SK-N-SH (cell line): Measurements from ENCODE around the gene ZFYVE26. TPM values are rescaled to one million over a fixed set of nuclear protein-coding genes. Genes with fewer than 3 reads are reported as not detected.

Experiments used
- CTCF ChIA-PET: fragments of 300-600, 350-600 bp; formaldehyde crosslinking; extraction: SDS; loops from one replicate; lab custom pipeline; 2021; lab: Yijun Ruan, JAX
- POLR2A ChIA-PET: fragments of 350-600 bp; sonication (Branson Sonifier 250); formaldehyde crosslinking; extraction: SDS; loops from one replicate; lab custom pipeline; 2020; ENCODE audit warnings: antibody characterized with exemption, inconsistent platforms; lab: Yijun Ruan, JAX
- DNase-seq: peaks from one replicate; pipeline ENCODE4 v3.0.0; 2012
- H2AFZ ChIP-seq: fragments of 200-600 bp; sonication (generic); 2 replicates; pipeline ENCODE4 v1.8.1; 2016; ENCODE audit warnings: antibody characterized with exemption, mild to moderate bottlenecking, low read depth
- H3F3A ChIP-seq: fragments of 200-600 bp; sonication (generic); replicated peaks from 2 replicates; pipeline ENCODE3; 2016; ENCODE audit warnings: antibody characterized with exemption, mild to moderate bottlenecking; ENCODE audit not compliant: insufficient read depth
- H3K27ac ChIP-seq, 2 experiments: fragments of 200-500 bp in 1 of 2; fragments of 200-600 bp in 1 of 2; sonication (Bioruptor generic) in 1 of 2; sonication (generic), shearing (Covaris generic) in 1 of 2; 2 replicates each; pipeline versions ENCODE4 v1.5.1 to v1.6.1; 2014 to 2016; ENCODE audit warnings: low read depth in 2 of 2, inconsistent platforms in 1 of 2, low read length in 1 of 2, mild to moderate bottlenecking in 1 of 2, mixed read lengths in 1 of 2
- H3K27me3 ChIP-seq: fragments of 200-600 bp; sonication (generic), shearing (Covaris generic); 2 replicates; pipeline ENCODE4 v1.6.1; 2016; ENCODE audit warnings: mixed run types; ENCODE audit not compliant: insufficient read depth
- H3K36me3 ChIP-seq, 2 experiments: fragments of 200-500 bp in 1 of 2; fragments of 200-600 bp in 1 of 2; sonication (Bioruptor generic) in 1 of 2; sonication (generic) in 1 of 2; replicated peaks in 1 of 2; 2 replicates each; pipeline versions ENCODE3 to v1.5.1; 2014 to 2016; ENCODE audit warnings: low read length in 1 of 2, mild to moderate bottlenecking in 1 of 2; ENCODE audit not compliant: insufficient read depth in 2 of 2, control insufficient read depth in 1 of 2
- H3K4me1 ChIP-seq, 2 experiments: fragments of 200-500 bp in 1 of 2; fragments of 200-600 bp in 1 of 2; sonication (Bioruptor generic) in 1 of 2; sonication (generic), shearing (Covaris generic) in 1 of 2; 2 replicates each; pipeline versions ENCODE4 v1.5.1 to v1.6.1; 2014 to 2016; ENCODE audit warnings: low read depth in 1 of 2, low read length in 1 of 2, mixed run types in 1 of 2; ENCODE audit not compliant: insufficient read depth in 2 of 2, control insufficient read depth in 1 of 2
- H3K4me2 ChIP-seq: fragments of 200-600 bp; sonication (generic), shearing (Covaris generic); 2 replicates; pipeline ENCODE4 v1.6.1; 2017; ENCODE audit warnings: mixed run types
- H3K4me3 ChIP-seq, 2 experiments: fragments of 200-500 bp in 1 of 2; fragments of 200-600 bp in 1 of 2; sonication (Bioruptor generic) in 1 of 2; sonication (generic), shearing (Covaris generic) in 1 of 2; 2 replicates each; pipeline versions ENCODE4 v1.5.1 to v1.8.1; 2014 to 2016; ENCODE audit warnings: low read depth in 2 of 2, inconsistent platforms in 1 of 2, low read length in 1 of 2, mild to moderate bottlenecking in 1 of 2, mixed read lengths in 1 of 2, moderate library complexity in 1 of 2
- H3K79me2 ChIP-seq: fragments of 200-600 bp; sonication (generic); 2 replicates; pipeline ENCODE4 v1.8.1; 2017; ENCODE audit warnings: mild to moderate bottlenecking; ENCODE audit not compliant: insufficient read depth
- H3K9ac ChIP-seq: fragments of 200-600 bp; sonication (generic); 2 replicates; pipeline ENCODE4 v1.6.1; 2017; ENCODE audit warnings: mixed run types
- H3K9me2 ChIP-seq: fragments of 200-600 bp; sonication (generic); 2 replicates; pipeline ENCODE4 v1.6.1; 2017; ENCODE audit warnings: mixed run types
- H3K9me3 ChIP-seq: fragments of 200-600 bp; sonication (generic); 2 replicates; pipeline ENCODE4 v1.6.1; 2017; ENCODE audit warnings: mixed run types, mild to moderate bottlenecking, moderate library complexity
- H4K20me1 ChIP-seq: fragments of 200-600 bp; sonication (generic); 2 replicates; pipeline ENCODE4 v1.6.1; 2017; ENCODE audit warnings: mild to moderate bottlenecking, mixed run types; ENCODE audit not compliant: insufficient read depth
- CHD2 ChIP-seq: fragments of 150-350 bp; IDR thresholded peaks from 2 replicates; pipeline ENCODE4 v1.6.1; 2018; ENCODE audit warnings: low read length; ENCODE audit not compliant: partially characterized antibody
- ELF1 ChIP-seq: IDR thresholded peaks from 2 replicates; pipeline ENCODE4 v1.4.0; 2012
- EZH2phosphoT487 ChIP-seq: fragments of 200-600 bp; sonication (generic); IDR thresholded peaks from 2 replicates; pipeline ENCODE4 v1.6.1; 2017; ENCODE audit warnings: low read depth, mixed run types, mild to moderate bottlenecking, antibody characterized with exemption, moderate library complexity, borderline replicate concordance
- FOXJ3 ChIP-seq: sonication (generic); formaldehyde crosslinking; IDR thresholded peaks from 2 replicates; pipeline ENCODE4 v1.5.1; 2020; ENCODE audit warnings: mild to moderate bottlenecking, missing genetic modification reagents
- GATA2 ChIP-seq: sonication (generic); formaldehyde crosslinking; IDR thresholded peaks from 2 replicates; pipeline ENCODE4 v1.5.0; 2020; ENCODE audit warnings: mild to moderate bottlenecking, missing genetic modification reagents
- MXI1 ChIP-seq: IDR thresholded peaks from 2 replicates; pipeline ENCODE4 v1.6.1; 2012; ENCODE audit warnings: mild to moderate bottlenecking, low read depth, low read length, improper control_type of control experiment
- POLR2AphosphoS5 ChIP-seq: IDR thresholded peaks from 2 replicates; pipeline ENCODE4 v1.6.1; 2012; ENCODE audit warnings: low read depth, low read length
- RAD21 ChIP-seq: IDR thresholded peaks from 2 replicates; pipeline ENCODE4 v1.6.1; 2012; ENCODE audit warnings: mild to moderate bottlenecking, low read length
- RCOR1 ChIP-seq: fragments of 150-350 bp; IDR thresholded peaks from 2 replicates; pipeline ENCODE4 v1.6.1; 2017; ENCODE audit warnings: antibody characterized with exemption, low read length
- RXRA ChIP-seq: IDR thresholded peaks from 2 replicates; pipeline ENCODE4 v1.4.0; 2012; ENCODE audit warnings: low read depth, mild to moderate bottlenecking, borderline replicate concordance
- SIN3A ChIP-seq: IDR thresholded peaks from 2 replicates; pipeline ENCODE4 v1.6.1; 2012; ENCODE audit warnings: low read depth, mild to moderate bottlenecking, low read length, moderate library complexity, borderline replicate concordance
- TAF1 ChIP-seq: IDR thresholded peaks from 2 replicates; pipeline ENCODE4 v1.6.1; 2012; ENCODE audit warnings: low read depth, mild to moderate bottlenecking, low read length, moderate library complexity, borderline replicate concordance
- YY1 ChIP-seq: IDR thresholded peaks from 2 replicates; pipeline ENCODE4 v1.4.0; 2012; ENCODE audit warnings: low read depth, mild to moderate bottlenecking
- WGBS: methylation state at CpG from one replicate; pipeline ENCODE4 v1.1.6; 2017; ENCODE audit warnings: low lambda C conversion rate; 5-methylcytosine and 5-hydroxymethylcytosine counted together
- polyA plus RNA-seq, 3 experiments: library from polyadenylated mRNA; depleted of rRNA; stranded (reverse); fragments of >200 nt; gene quantifications; 2 replicates each; pipeline ENCODE4 v1.2.3, GENCODE V29; 2012
- TF ChIP-seq, protein P1 (sequence below): fragments of 150-350 bp; IDR thresholded peaks from 2 replicates; pipeline ENCODE4 v1.6.1; 2016; ENCODE audit warnings: mild to moderate bottlenecking, low read depth, low read length
- TF ChIP-seq, protein P2 (sequence below): IDR thresholded peaks from 2 replicates; pipeline ENCODE4 v1.4.0; 2012; ENCODE audit warnings: low read depth, borderline replicate concordance
- TF ChIP-seq, protein P3 (sequence below): IDR thresholded peaks from 2 replicates; pipeline ENCODE4 v1.6.1; 2012; ENCODE audit warnings: mild to moderate bottlenecking, low read depth, low read length, moderate library complexity
- TF ChIP-seq, protein P4 (sequence below): fragments of 200-600 bp; sonication (generic); IDR thresholded peaks from 2 replicates; pipeline ENCODE4 v1.6.1; 2017; ENCODE audit warnings: antibody characterized with exemption, mild to moderate bottlenecking, moderate library complexity
- TF ChIP-seq, protein P5 (sequence below): IDR thresholded peaks from 2 replicates; pipeline ENCODE4 v1.4.0; 2012; ENCODE audit warnings: low read depth, borderline replicate concordance
- TF ChIP-seq, protein P6 (sequence below): IDR thresholded peaks from 2 replicates; pipeline ENCODE4 v1.4.0; 2012; ENCODE audit warnings: low read depth
- TF ChIP-seq, protein P7 (sequence below): IDR thresholded peaks from 2 replicates; pipeline ENCODE4; 2012

Gene ZFYVE26
- 5.6 and 7.7 TPM in 2 replicates for polyA plus RNA-seq (2012; rRNA removed)
- polyA plus RNA-seq (2012; cell fraction: cytosol; rRNA removed): 2.9 and 4.0 TPM in 2 replicates
- polyA plus RNA-seq (2012; cell fraction: nucleus; rRNA removed): 15.8 and 21.0 TPM in 2 replicates

DNA sequence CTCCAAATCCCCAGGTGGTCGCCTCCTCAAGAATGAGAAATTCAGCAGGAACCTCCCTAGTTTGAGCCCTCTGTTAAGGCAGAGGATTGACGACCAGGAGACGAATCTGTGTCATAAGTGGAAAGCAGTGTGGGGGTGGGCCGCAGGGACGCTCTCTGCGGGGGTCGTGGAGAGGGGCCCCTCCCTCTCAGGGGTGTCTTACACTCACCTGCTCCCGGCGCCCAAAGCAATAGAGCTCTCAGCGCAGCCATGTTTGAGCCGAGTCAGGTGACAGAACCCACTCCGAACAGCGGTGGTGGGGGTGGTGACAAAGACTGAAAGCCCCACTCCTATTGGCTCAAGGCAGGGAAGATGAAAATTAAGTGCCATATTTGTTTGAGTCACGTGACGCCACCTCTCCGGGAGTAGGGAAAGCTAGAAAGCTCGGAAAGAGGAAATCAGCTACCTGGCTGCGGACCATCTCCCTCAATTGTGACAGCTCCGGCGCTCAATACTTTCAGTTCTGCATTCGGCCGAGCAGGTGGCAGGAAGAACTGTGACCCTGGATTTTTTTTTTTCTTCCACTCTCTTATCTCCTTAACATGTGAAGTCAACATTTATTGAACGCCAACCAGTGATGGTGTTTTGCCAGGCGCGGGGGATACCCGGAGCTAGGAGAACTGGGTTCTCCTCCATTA, at the start of gene ZFYVE26:
Gene ZFYVE26 (minus strand): TSS at position 265 of the 677 bp plus-strand sequence. CDS start 627 bp downstream, outside the sequence.
- H3F3A ChIP-seq: no peaks in the 10 kb centered on the region
- no peaks in the 10 kb centered on the region for H4K20me1 ChIP-seq
- DNase-seq: peak; percentile 91
- H3K27me3 ChIP-seq: no peaks in the 10 kb centered on the region
- POLR2A ChIA-PET: interaction anchor here (0.6 to 1.2 kb wide), 5 partner anchors 9 to 110 kb away, joined by 3 to 7 read pairs (median 3); no protein-coding TSS in a partner anchor
- CTCF ChIA-PET: interaction anchor here (0.9 kb wide), 1 partner anchor 335 kb away, joined by 3 read pairs; no protein-coding TSS in a partner anchor
- H3K4me3 ChIP-seq: peak within 1 kb of the TSS; percentile 77 to 97
- H3K79me2 ChIP-seq: peaks cover 28% of the 10 kb centered on the region
- H3K4me1 ChIP-seq: peaks cover 8 to 17% of the 10 kb centered on the region in 2 experiments
- peak within 1 kb of the TSS; percentile 76 for H3K9ac ChIP-seq
- no peaks in the 10 kb centered on the region for H3K9me2 ChIP-seq
- H3K4me2 ChIP-seq: peak within 1 kb of the TSS; percentile 83
- WGBS: under 1% methylated on average over 23 of the region's 26 CpGs
- no peaks in the 10 kb centered on the region for H3K9me3 ChIP-seq
- H2AFZ ChIP-seq: peak within 1 kb of the TSS; percentile 90
- peaks cover 24 to 28% of the 10 kb centered on the region in 2 experiments for H3K36me3 ChIP-seq
- H3K27ac ChIP-seq: peak within 1 kb of the TSS; percentile 52 to 79
- TF ChIP-seq RCOR1 (0 out of 2 replicates have a peak, but pooled peaks have one; percentile 7), SIN3A (peak; percentile 64; the same call in 1 of the 2 replicates), EZH2phosphoT487 (no peak), MXI1 (peak; percentile 81), RAD21 (no peak), POLR2AphosphoS5 (peak; percentile 72; the same call in 1 of the 2 replicates), FOXJ3 (CRISPR knock-in tag) (no peak), YY1 (peak; percentile 97), CHD2 (peak; percentile 43), GATA2 (CRISPR knock-in tag) (no peak), RXRA (no peak), TAF1 (peak; percentile 72; the same call in 1 of the 2 replicates), ELF1 (peak; percentile 45; the same call in 1 of the 2 replicates)
- TF ChIP-seq, protein P1, sequence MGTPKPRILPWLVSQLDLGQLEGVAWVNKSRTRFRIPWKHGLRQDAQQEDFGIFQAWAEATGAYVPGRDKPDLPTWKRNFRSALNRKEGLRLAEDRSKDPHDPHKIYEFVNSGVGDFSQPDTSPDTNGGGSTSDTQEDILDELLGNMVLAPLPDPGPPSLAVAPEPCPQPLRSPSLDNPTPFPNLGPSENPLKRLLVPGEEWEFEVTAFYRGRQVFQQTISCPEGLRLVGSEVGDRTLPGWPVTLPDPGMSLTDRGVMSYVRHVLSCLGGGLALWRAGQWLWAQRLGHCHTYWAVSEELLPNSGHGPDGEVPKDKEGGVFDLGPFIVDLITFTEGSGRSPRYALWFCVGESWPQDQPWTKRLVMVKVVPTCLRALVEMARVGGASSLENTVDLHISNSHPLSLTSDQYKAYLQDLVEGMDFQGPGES: no peak
- TF ChIP-seq, protein P2, sequence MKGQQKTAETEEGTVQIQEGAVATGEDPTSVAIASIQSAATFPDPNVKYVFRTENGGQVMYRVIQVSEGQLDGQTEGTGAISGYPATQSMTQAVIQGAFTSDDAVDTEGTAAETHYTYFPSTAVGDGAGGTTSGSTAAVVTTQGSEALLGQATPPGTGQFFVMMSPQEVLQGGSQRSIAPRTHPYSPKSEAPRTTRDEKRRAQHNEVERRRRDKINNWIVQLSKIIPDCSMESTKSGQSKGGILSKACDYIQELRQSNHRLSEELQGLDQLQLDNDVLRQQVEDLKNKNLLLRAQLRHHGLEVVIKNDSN: peak; percentile 98
- TF ChIP-seq, protein P3, sequence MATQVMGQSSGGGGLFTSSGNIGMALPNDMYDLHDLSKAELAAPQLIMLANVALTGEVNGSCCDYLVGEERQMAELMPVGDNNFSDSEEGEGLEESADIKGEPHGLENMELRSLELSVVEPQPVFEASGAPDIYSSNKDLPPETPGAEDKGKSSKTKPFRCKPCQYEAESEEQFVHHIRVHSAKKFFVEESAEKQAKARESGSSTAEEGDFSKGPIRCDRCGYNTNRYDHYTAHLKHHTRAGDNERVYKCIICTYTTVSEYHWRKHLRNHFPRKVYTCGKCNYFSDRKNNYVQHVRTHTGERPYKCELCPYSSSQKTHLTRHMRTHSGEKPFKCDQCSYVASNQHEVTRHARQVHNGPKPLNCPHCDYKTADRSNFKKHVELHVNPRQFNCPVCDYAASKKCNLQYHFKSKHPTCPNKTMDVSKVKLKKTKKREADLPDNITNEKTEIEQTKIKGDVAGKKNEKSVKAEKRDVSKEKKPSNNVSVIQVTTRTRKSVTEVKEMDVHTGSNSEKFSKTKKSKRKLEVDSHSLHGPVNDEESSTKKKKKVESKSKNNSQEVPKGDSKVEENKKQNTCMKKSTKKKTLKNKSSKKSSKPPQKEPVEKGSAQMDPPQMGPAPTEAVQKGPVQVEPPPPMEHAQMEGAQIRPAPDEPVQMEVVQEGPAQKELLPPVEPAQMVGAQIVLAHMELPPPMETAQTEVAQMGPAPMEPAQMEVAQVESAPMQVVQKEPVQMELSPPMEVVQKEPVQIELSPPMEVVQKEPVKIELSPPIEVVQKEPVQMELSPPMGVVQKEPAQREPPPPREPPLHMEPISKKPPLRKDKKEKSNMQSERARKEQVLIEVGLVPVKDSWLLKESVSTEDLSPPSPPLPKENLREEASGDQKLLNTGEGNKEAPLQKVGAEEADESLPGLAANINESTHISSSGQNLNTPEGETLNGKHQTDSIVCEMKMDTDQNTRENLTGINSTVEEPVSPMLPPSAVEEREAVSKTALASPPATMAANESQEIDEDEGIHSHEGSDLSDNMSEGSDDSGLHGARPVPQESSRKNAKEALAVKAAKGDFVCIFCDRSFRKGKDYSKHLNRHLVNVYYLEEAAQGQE: peak; percentile 21; the same call in 1 of the 2 replicates
- TF ChIP-seq, protein P4, sequence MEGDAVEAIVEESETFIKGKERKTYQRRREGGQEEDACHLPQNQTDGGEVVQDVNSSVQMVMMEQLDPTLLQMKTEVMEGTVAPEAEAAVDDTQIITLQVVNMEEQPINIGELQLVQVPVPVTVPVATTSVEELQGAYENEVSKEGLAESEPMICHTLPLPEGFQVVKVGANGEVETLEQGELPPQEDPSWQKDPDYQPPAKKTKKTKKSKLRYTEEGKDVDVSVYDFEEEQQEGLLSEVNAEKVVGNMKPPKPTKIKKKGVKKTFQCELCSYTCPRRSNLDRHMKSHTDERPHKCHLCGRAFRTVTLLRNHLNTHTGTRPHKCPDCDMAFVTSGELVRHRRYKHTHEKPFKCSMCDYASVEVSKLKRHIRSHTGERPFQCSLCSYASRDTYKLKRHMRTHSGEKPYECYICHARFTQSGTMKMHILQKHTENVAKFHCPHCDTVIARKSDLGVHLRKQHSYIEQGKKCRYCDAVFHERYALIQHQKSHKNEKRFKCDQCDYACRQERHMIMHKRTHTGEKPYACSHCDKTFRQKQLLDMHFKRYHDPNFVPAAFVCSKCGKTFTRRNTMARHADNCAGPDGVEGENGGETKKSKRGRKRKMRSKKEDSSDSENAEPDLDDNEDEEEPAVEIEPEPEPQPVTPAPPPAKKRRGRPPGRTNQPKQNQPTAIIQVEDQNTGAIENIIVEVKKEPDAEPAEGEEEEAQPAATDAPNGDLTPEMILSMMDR: no peak
- TF ChIP-seq, protein P5, sequence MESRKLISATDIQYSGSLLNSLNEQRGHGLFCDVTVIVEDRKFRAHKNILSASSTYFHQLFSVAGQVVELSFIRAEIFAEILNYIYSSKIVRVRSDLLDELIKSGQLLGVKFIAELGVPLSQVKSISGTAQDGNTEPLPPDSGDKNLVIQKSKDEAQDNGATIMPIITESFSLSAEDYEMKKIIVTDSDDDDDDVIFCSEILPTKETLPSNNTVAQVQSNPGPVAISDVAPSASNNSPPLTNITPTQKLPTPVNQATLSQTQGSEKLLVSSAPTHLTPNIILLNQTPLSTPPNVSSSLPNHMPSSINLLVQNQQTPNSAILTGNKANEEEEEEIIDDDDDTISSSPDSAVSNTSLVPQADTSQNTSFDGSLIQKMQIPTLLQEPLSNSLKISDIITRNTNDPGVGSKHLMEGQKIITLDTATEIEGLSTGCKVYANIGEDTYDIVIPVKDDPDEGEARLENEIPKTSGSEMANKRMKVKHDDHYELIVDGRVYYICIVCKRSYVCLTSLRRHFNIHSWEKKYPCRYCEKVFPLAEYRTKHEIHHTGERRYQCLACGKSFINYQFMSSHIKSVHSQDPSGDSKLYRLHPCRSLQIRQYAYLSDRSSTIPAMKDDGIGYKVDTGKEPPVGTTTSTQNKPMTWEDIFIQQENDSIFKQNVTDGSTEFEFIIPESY: no peak
- TF ChIP-seq, protein P6, sequence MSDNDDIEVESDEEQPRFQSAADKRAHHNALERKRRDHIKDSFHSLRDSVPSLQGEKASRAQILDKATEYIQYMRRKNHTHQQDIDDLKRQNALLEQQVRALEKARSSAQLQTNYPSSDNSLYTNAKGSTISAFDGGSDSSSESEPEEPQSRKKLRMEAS: peak; percentile 72
- TF ChIP-seq, protein P7, sequence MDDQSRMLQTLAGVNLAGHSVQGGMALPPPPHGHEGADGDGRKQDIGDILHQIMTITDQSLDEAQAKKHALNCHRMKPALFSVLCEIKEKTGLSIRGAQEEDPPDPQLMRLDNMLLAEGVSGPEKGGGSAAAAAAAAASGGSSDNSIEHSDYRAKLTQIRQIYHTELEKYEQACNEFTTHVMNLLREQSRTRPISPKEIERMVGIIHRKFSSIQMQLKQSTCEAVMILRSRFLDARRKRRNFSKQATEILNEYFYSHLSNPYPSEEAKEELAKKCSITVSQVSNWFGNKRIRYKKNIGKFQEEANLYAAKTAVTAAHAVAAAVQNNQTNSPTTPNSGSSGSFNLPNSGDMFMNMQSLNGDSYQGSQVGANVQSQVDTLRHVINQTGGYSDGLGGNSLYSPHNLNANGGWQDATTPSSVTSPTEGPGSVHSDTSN: peak; percentile 49
